ENCODE data around the gene ZNF501.
A peak's percentile ranks its signal among the peaks of the same experiment; 100 is the strongest.

Gene ZNF501

GRCh38 chr3:44729384-44729910 is at the start of gene ZNF501:
Gene ZNF501 (plus strand): TSS chr3:44729635. CDS start chr3:44734422, 4,787 bp downstream.
- DNase-seq (ENCODE audit: extremely low read depth in 1 of 2, low read depth in 1 of 2), result peak; percentile 56 to 76

GRCh38 chr3:44680921-44681455 is 48.4 kb upstream of the ZNF501 start:
- no peak for DNase-seq (ENCODE audit: extremely low read depth in 1 of 2, low read depth in 1 of 2)

- no peak for DNase-seq (ENCODE audit: extremely low read depth in 1 of 2, low read depth in 1 of 2)
Measured at GRCh38 chr3:44682182-44682896, 47.1 kb upstream of the ZNF501 start.

GRCh38 chr3:44685128-44685800 is 44.2 kb upstream of the ZNF501 start:
- DNase-seq (ENCODE audit: extremely low read depth in 1 of 2, low read depth in 1 of 2), result peak in 1 of 2 donors; percentile 39

GRCh38 chr3:44687898-44688297 is 41.5 kb upstream of the ZNF501 start:
- DNase-seq (ENCODE audit: extremely low read depth in 1 of 2, low read depth in 1 of 2), result no peak

- peak in 1 of 2 donors; percentile 51 for DNase-seq (ENCODE audit: extremely low read depth in 1 of 2, low read depth in 1 of 2)
Measured at GRCh38 chr3:44712455-44713075, 16.9 kb upstream of the ZNF501 start, which contains the start of gene ZNF502. Gene ZNF502 (plus strand): TSS chr3:44712660. CDS start chr3:44720262, 7,602 bp downstream.

GRCh38 chr3:44721231-44722102 is 8.0 kb upstream of the ZNF501 start:
- DNase-seq (ENCODE audit: extremely low read depth in 1 of 2, low read depth in 1 of 2), result no peak

- no peak for DNase-seq (ENCODE audit: extremely low read depth in 1 of 2, low read depth in 1 of 2)
Measured at GRCh38 chr3:44722103-44722401, 7.4 kb upstream of the ZNF501 start.

- no peak for DNase-seq (ENCODE audit: extremely low read depth in 1 of 2, low read depth in 1 of 2)
Measured at GRCh38 chr3:44734646-44735168, 5.3 kb downstream of the ZNF501 start.

- DNase-seq (ENCODE audit: extremely low read depth in 1 of 2, low read depth in 1 of 2), result no peak
Measured at GRCh38 chr3:44761101-44761423, 31.6 kb downstream of the ZNF501 start.

- DNase-seq (ENCODE audit: extremely low read depth in 1 of 2, low read depth in 1 of 2), result peak; percentile 92 to 98
Measured at GRCh38 chr3:44761424-44762169, 32.2 kb downstream of the ZNF501 start, which contains the start of the genes KIAA1143 and KIF15. Gene KIAA1143 (minus strand): TSS chr3:44761619. CDS start chr3:44761602, 17 bp downstream. Gene KIF15 (plus strand): TSS chr3:44761794. CDS start chr3:44761866, 72 bp downstream.

GRCh38 chr3:44762170-44762677 is 32.8 kb downstream of the ZNF501 start:
- no peak for DNase-seq (ENCODE audit: extremely low read depth in 1 of 2, low read depth in 1 of 2)

GRCh38 chr3:44762690-44763089 is 33.3 kb downstream of the ZNF501 start:
- DNase-seq (ENCODE audit: extremely low read depth in 1 of 2, low read depth in 1 of 2), result no peak

GRCh38 chr3:44764248-44764647 is 34.8 kb downstream of the ZNF501 start:
- no peak for DNase-seq (ENCODE audit: extremely low read depth in 1 of 2, low read depth in 1 of 2)

- DNase-seq (ENCODE audit: extremely low read depth in 1 of 2, low read depth in 1 of 2), result no peak
Measured at GRCh38 chr3:44771424-44772098, 42.1 kb downstream of the ZNF501 start.

GRCh38 chr3:44772099-44772442 is 42.6 kb downstream of the ZNF501 start:
- no peak for DNase-seq (ENCODE audit: extremely low read depth in 1 of 2, low read depth in 1 of 2)

GRCh38 chr3:44782891-44783290 is 53.5 kb downstream of the ZNF501 start:
- no peak for DNase-seq (ENCODE audit: extremely low read depth in 1 of 2, low read depth in 1 of 2)

Data from activated CD8-positive, alpha-beta memory T cell treated with anti-CD3 and anti-CD28 coated beads for 1 hour (primary cell).